Muscle of leg (tissue), 9 donors: Measurements from ENCODE around the gene CSGALNACT2. TPM values are rescaled to one million over a fixed set of nuclear protein-coding genes. Genes with fewer than 3 reads are reported as not detected.

ENCODE experiments used
- polyA plus RNA-seq, 8 donors: library from polyadenylated mRNA; unstranded; fragments of 120-200 nt; gene quantifications; one replicate each; pipeline versions ENCODE4 v1.2.1 to v1.2.3, GENCODE V29; 2013; ENCODE audit warnings: inconsistent platforms in 1 of 8, low replicate concordance in 1 of 8; ENCODE audit not compliant: insufficient read length in 8 of 8, insufficient read depth in 1 of 8
- total RNA-seq: library from RNA; stranded (reverse); fragments of 120-200 nt; gene quantifications from one replicate; pipeline ENCODE4 v1.2.4, GENCODE V29; 2013

CSGALNACT2 gene
- total and polyA plus RNA-seq, 9 donors, result 16.2 to 30.8 (median 23.0) TPM

Other genes with a start within 250 kb of the CSGALNACT2 start
- 1.2 TPM for gene RET, start 61.4 kb upstream of the CSGALNACT2 start, total RNA-seq
- 1 to 10 TPM in 6 of 8 donors, under 1 TPM in 2; 0.95 to 4.3 (median 1.6) TPM for gene RET, start 61.4 kb upstream of the CSGALNACT2 start, polyA plus RNA-seq
- 0.27 TPM for gene RASGEF1A, start 128.6 kb downstream of the CSGALNACT2 start, total RNA-seq
- under 1 TPM; 0.28 to 0.70 (median 0.37) TPM for gene RASGEF1A, start 128.6 kb downstream of the CSGALNACT2 start, polyA plus RNA-seq
- gene FXYD4, start 233.2 kb downstream of the CSGALNACT2 start, total RNA-seq, result 0.44 TPM
- 1 to 10 TPM in 4 of 8 donors, under 1 TPM in 4; 0.50 to 2.6 (median 1.1) TPM for gene FXYD4, start 233.2 kb downstream of the CSGALNACT2 start, polyA plus RNA-seq